GM23248 (cell line): Measurements from ENCODE around the gene PATJ.
"Not testable (repeated sequence)": the region's sequence is repeated elsewhere in the genome, so short reads cannot be mapped to it uniquely, and the experiment has no call there.

Experiments used
- EZH2 ChIP-seq: fragments of 200-600 bp; sonication (generic); IDR thresholded peaks from 2 replicates; pipeline ENCODE4 v1.6.1; 2018; ENCODE audit warnings: antibody characterized with exemption, mild to moderate bottlenecking; ENCODE audit not compliant: insufficient read depth, poor library complexity, severe bottlenecking
- EZH2phosphoT487 ChIP-seq: fragments of 200-600 bp; sonication (generic); IDR thresholded peaks from 2 replicates; pipeline ENCODE4 v1.6.1; 2018; ENCODE audit warnings: antibody characterized with exemption, moderate library complexity, mild to moderate bottlenecking, low read depth; ENCODE audit not compliant: insufficient read depth

GRCh38 chr1:62220456-62220855 is 478.2 kb downstream of the PATJ start:
- TF ChIP-seq EZH2, EZH2phosphoT487: not testable (repeated sequence)
